Psoas muscle (tissue), 8 donors: Measurements from ENCODE around the gene ARID1A. TPM values are rescaled to one million over a fixed set of nuclear protein-coding genes. Genes with fewer than 3 reads are reported as not detected.
A peak's percentile ranks its signal among the peaks of the same experiment; 100 is the strongest.

ENCODE experiments used
- ATAC-seq, 4 donors: fragments of 200-7000 bp; cut with Tn5 transposase; one replicate each; pipeline ENCODE4 v1.9.1; 2020; ENCODE audit warnings: moderate library complexity in 3 of 4, mild to moderate bottlenecking in 2 of 4
- DNase-seq, 2 donors: peaks; one replicate each; pipeline ENCODE4 v3.0.0-alpha.2; 2020
- H3K27ac ChIP-seq: fragments of 200-600 bp; one replicate; pipeline ENCODE4 v1.8.0; 2022
- H3K27me3 ChIP-seq, 3 donors: fragments of 200-600 bp in 1 of 3; one replicate each; pipeline versions ENCODE4 v1.6.1 to v1.8.0; 2013 to 2022; ENCODE audit warnings: low read length in 2 of 3, mild to moderate bottlenecking in 2 of 3, moderate library complexity in 1 of 3; ENCODE audit not compliant: insufficient read depth in 3 of 3
- H3K36me3 ChIP-seq, 2 donors: fragments of 200-600 bp in 1 of 2; one replicate each; pipeline versions ENCODE4 v1.6.1 to v1.8.0; 2013 to 2022; ENCODE audit warnings: low read depth in 1 of 2, mild to moderate bottlenecking in 1 of 2, moderate library complexity in 1 of 2; ENCODE audit not compliant: insufficient read depth in 1 of 2
- H3K4me1 ChIP-seq: fragments of 200-600 bp; one replicate; pipeline ENCODE4 v1.8.0; 2022
- H3K4me3 ChIP-seq: fragments of 200-600 bp; one replicate; pipeline ENCODE4 v1.8.0; 2022; ENCODE audit warnings: mild to moderate bottlenecking
- H3K9me3 ChIP-seq: fragments of 200-600 bp; one replicate; pipeline ENCODE4 v1.8.0; 2022
- CTCF ChIP-seq: fragments of 200-600 bp; IDR thresholded peaks from one replicate; pipeline ENCODE4 v1.8.0; 2022; ENCODE audit warnings: antibody characterized with exemption
- WGBS, 3 donors: extraction: QIAGEN DNeasy Blood & Tissue Kit; methylation state at CpG; one replicate each; pipeline versions ENCODE4 v1.1.6 to v1.1.7; 2013; 5-methylcytosine and 5-hydroxymethylcytosine counted together
- intact Hi-C, 2 donors: fragments of 100-400 bp; cut with DNase I; formaldehyde crosslinking; loops; one replicate each; pipeline versions ENCODE4 v1.11.0 to v1.14.2; 2022
- polyA plus RNA-seq, 3 donors: library from polyadenylated mRNA; stranded (reverse); fragments of 200-250 nt; gene quantifications; one replicate each; pipeline ENCODE4 v1.2.3, GENCODE V29; 2013
- total RNA-seq, 4 donors: library from RNA; stranded (reverse); fragmentation: NEBNext Ultra II Directional in 2 of 4; extraction: Animal tissue kit (Norgen Biotek cat#: 25700) in 2 of 4; gene quantifications; one replicate each; pipeline versions ENCODE4 v1.2.1 to v1.2.4, GENCODE V29; 2021 to 2023
- donor health status: healthy with polysubstance abuse.
- donor health status: DM: no; HTN: no; CAD: no; lungs with moderate emphysema.
- donor health status: Bipolar disorder and iron deficiency.
- donor health status: healthy.
- donor health status: DM: yes; HTN: yes; CAD: no.
- donor health status: DM: no; HTN: no; CAD: no.
- donor health status: DM: no; HTN: no; CAD: no.
- donor health status: DM: yes; HTN: yes; CAD: no.

The ARID1A gene
- total and polyA plus RNA-seq, 7 donors = 8.8 to 44.4 (median 32.2) TPM

- peaks cover 32% of the 10 kb centered on the region for H3K4me1 ChIP-seq
- no peaks in the 10 kb centered on the region for H3K9me3 ChIP-seq
- TF ChIP-seq CTCF = no peak
- intact Hi-C loops = loop anchor here (1.0 to 5.0 kb wide), 6 partner anchors 47 to 187 kb away; partner anchors contain the start of gene ARID1A (in 1 of the 2)
- DNase-seq (no peak), ATAC-seq (no peak)
- no peak overlapping the region for H3K4me3 ChIP-seq
- no peaks in the 10 kb centered on the region for H3K27me3 ChIP-seq
- H3K27ac ChIP-seq = peak overlapping the region; percentile 98
- 68 to 72% (median 68%) methylated on average over 3 of the region's 3 CpGs for WGBS, 3 donors
- peaks cover 2 to 33% of the 10 kb centered on the region in 2 donors for H3K36me3 ChIP-seq
These were observed 93.7 kb downstream of the ARID1A start for GRCh38 chr1:26789612-26789865.

GRCh38 chr1:26789931-26790330 lies 94.1 kb downstream of the ARID1A start:
- intact Hi-C loops = loop anchor here (1.0 to 10.0 kb wide), 7 partner anchors 48 to 295 kb away; partner anchors contain the start of gene ARID1A (in 1 of the 2)
- Histone ChIP-seq H3K27ac (peak overlapping the region; percentile 46), H3K36me3 (peaks cover 2 to 37% of the 10 kb centered on the region in 2 donors), H3K9me3 (no peaks in the 10 kb centered on the region), H3K4me3 (no peak overlapping the region), H3K27me3 (no peaks in the 10 kb centered on the region), H3K4me1 (peaks cover 34% of the 10 kb centered on the region)
- TF ChIP-seq CTCF = no peak
- no peak for DNase-seq
- no peak for ATAC-seq
- whole genome bisulfite sequencing, 3 donors = 65 to 79% (median 66%) methylated on average over 4 of the region's 4 CpGs

GRCh38 chr1:26790551-26790953 lies 94.7 kb downstream of the ARID1A start:
- WGBS, 3 donors = 50 to 53% (median 52%) methylated on average over 5 of the region's 5 CpGs
- Histone ChIP-seq H3K4me1 (peaks cover 34% of the 10 kb centered on the region), H3K9me3 (no peaks in the 10 kb centered on the region), H3K4me3 (no peak overlapping the region), H3K36me3 (peaks cover 2 to 42% of the 10 kb centered on the region in 2 donors), H3K27me3 (no peaks in the 10 kb centered on the region), H3K27ac (peak overlapping the region; percentile 46)
- intact Hi-C loops = loop anchor here in 1 of 2 donors (10.0 kb wide), 1 partner anchor 296 kb away; no protein-coding TSS in a partner anchor
- DNase-seq (no peak), ATAC-seq (no peak)
- no peak for TF ChIP-seq CTCF

- Histone ChIP-seq H3K9me3 (no peaks in the 10 kb centered on the region), H3K36me3 (peaks cover 2 to 42% of the 10 kb centered on the region in 2 donors), H3K4me3 (no peak overlapping the region), H3K4me1 (peaks cover 34% of the 10 kb centered on the region), H3K27me3 (no peaks in the 10 kb centered on the region), H3K27ac (peak overlapping the region; percentile 46)
- no peak for DNase-seq
- intact Hi-C loops = loop anchor here in 1 of 2 donors (10.0 kb wide), 1 partner anchor 296 kb away; no protein-coding TSS in a partner anchor
- 54 to 61% (median 60%) methylated on average over 6 of the region's 6 CpGs for WGBS, 3 donors
- no peak for ATAC-seq
- TF ChIP-seq CTCF = no peak
These were observed 95.3 kb downstream of the ARID1A start for GRCh38 chr1:26791148-26791547.

GRCh38 chr1:26791626-26792025 lies 95.8 kb downstream of the ARID1A start:
- intact Hi-C loops = loop anchor here in 1 of 2 donors (10.0 kb wide), 1 partner anchor 297 kb away; no protein-coding TSS in a partner anchor
- H3K4me3 ChIP-seq = no peak overlapping the region
- H3K4me1 ChIP-seq = peaks cover 30% of the 10 kb centered on the region
- no peaks in the 10 kb centered on the region for H3K27me3 ChIP-seq
- no peak for ATAC-seq
- H3K36me3 ChIP-seq = peaks cover 2 to 42% of the 10 kb centered on the region in 2 donors
- peak overlapping the region; percentile 46 for H3K27ac ChIP-seq
- 48 to 54% (median 49%) methylated on average over 3 of the region's 3 CpGs for WGBS, 3 donors
- TF ChIP-seq CTCF = no peak
- no peak for DNase-seq
- no peaks in the 10 kb centered on the region for H3K9me3 ChIP-seq
